GM18873 (cell line): Measurements from ENCODE around the gene RAB4A.

Experiments
- ATAC-seq: cut with Tn5 transposase; IDR thresholded peaks from one replicate; pipeline ENCODE4 v1.9.1; 2021; ENCODE audit warnings: mild to moderate bottlenecking, moderate library complexity, moderate number of reproducible peaks; ENCODE audit not compliant: unreplicated experiment, low FRiP score

RAB4A gene, protein sequence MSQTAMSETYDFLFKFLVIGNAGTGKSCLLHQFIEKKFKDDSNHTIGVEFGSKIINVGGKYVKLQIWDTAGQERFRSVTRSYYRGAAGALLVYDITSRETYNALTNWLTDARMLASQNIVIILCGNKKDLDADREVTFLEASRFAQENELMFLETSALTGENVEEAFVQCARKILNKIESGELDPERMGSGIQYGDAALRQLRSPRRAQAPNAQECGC

DNA sequence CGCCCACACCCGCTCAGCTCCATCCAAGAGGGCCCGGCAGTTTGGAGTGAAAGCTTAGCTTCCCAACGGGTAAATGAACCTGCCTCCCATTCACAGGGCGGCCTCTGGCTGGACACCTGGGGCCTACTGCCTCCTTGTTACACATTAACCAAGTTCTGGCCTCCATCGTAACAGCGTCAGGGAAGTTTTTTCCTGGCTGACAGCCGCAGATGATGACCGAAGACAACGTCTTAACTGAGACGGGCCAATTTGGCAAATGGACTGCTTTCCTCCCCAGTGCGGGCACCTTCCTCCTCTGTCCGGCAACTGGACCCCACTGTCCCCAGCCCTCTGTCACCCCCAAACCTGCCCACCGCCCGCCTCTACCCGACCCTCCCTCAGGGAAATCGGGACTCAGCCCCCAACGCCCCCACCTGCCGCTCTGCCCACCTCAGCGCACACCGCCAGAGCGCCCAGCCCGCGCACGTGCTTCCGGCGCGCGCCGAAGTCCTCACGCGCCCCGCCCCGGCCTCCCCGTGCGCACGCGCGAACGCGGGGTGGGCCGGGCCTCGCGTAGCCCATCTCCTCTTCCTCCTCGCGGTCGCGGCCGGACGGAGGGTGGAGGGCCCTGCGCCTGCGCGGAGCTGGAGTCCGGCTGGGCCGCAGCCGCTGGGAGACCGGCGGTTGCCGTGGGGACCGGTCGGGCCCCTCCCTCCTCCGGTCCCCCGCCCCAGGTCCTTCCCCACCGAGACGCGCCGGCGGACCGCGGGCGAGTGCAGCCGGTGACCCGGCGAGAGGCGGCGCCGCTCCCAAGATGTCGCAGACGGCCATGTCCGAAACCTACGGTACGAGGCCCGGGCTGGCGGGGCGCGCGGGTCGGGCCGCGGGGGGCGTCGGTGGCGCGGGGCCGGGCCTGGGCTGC lies at the start of gene RAB4A:
TSS of gene RAB4A (plus strand) at position 565 of the 901 bp plus-strand sequence. CDS start at position 794, 229 bp downstream.
- peak; percentile 70 for ATAC-seq

DNA sequence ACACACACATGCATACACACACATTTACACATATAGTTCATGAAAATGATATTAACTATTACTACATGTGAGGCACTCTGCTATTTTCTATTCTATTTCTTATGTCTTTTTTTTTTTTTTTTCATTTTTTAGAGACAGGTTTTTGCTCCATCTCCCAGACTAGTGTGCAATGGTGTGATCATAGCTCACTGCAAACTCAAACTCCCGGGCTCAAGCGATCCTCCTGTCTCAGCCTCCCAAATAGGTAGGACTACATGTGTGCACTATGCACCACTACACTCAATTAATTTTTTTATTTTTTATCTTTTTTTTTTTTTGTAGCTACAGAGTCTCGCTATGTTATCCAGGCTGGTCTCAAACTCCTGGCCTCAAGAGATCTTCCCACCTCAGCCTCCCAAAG lies 48.8 kb upstream of the RAB4A start:
- ATAC-seq, result no peak

DNA sequence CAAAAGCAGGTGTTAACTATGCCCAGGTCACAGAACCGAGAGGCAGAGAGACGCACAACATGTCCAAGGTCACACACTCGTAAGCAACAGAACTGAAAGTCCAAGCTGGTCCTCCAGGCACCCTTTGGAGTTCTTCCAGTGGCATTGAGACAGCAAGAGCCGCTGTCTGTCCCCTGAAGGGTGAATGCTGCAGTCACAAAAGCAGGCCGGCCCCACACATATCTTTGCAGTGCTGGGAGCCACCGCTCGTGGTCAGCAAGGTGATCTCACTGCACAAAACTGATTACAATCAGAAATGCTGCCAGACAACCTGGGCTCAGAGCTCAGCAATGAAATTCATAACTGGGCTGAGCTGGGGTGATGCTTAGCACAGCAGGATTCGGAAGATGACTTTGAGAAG lies 47.4 kb upstream of the RAB4A start:
- ATAC-seq, result no peak

DNA sequence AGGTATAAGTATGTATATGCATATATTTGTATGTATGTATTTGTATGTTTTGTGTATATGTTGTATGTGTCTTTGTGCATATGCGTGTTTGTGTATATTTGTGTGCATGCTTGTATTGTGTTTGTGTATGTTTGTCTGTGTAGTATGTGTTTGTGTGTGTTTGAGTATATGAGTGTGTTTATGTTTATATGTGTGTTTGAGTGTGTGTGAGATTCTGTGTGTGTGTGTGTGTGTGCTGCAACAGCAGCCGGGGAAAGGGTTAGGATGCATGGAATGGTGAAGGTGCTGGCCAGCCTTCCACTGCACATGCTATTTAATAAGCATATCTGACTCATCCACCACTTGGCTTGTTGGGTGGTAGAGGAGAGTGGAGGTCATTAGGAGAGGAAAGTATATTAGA lies 46.6 kb upstream of the RAB4A start:
- ATAC-seq, result no peak

DNA sequence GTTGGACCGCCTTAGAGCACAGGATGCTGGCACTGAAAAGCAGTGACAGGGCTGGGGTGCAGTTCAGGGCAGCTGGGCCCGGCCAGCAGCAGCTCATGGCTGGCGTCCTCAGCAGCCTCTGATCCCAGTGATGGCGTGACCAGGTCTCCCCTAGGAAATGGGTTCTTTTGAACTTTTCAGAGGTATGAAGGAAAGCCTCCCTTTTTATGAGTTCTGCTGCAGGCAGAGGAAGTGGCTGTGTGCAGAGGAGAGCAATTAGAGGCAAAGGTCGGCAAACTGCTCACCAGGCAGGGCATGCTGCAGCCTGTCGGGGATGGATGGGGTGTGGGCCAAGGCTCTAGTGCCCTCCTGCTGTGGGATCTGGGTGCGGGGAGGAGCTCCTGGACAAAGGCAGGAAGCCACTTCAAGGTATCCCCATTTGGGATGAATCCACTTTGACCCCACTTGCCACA lies 45.6 kb upstream of the RAB4A start:
- no peak for ATAC-seq

DNA sequence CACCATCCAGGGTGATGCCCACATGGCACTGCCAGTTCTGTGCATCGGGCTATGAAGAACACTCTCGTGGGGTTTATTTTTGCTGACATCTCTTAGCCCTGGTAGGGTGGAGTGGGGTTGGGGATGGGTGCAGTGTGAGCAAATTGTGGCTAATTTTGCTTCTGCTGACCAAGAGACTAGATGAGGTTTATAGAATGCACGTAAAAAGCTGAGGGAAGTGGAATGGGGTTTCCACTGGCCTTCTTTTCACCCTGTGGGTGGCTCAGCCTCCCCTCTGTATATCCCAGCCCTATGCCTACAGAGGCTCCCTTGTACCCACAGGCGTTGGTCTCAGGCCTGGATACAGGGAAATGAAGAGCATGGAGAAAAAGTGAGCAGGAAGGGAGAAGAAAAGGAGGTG lies 44.1 kb upstream of the RAB4A start:
- no peak for ATAC-seq

DNA sequence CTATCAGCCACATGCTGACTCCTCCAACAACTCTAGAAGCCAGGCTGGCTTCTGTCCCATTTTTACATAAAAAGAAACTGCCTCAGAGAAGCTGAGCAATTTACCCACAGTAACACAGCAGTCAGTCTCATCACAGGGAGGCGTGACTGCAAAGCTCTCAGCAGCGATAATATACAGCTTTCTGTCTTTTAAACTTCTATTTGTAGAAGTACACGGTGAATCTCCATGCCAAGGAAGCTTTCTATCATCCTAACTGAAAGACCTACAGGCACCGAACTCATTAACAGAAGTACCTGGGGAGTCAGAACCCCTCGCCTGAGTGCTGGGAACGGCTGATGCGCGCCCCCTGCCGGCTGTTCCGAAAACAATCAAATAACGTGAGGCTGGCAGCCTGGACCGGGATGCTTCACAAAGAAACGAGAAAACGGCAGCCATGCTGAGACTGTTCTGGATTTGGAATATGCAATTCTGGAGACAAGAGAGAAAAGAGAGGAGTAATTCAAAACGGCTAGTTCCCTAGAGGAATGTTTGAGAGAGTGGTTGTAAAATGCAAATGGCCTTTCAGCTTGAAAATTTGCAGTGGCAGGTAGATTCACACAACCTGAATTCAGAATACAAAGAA lies 43.5 kb upstream of the RAB4A start:
- no peak for ATAC-seq

DNA sequence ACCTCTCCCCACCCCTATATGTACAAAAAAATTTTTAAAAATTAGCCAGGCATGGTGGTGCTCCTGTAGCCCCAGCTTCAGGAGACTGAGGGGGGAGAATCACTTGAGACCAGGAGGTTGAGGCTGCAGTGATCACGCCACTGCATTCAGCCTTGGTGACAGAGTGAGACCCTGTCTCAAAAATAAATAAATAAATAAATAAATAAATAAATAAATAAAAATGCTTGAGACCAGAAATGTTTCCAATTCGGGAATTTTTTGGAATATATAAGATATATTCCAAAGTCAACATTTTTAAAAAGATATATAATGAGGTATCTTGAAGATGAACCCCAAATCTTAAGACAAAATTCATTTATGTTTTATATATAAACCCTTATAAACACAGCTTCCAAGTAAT lies 42.4 kb upstream of the RAB4A start:
- no peak for ATAC-seq

DNA sequence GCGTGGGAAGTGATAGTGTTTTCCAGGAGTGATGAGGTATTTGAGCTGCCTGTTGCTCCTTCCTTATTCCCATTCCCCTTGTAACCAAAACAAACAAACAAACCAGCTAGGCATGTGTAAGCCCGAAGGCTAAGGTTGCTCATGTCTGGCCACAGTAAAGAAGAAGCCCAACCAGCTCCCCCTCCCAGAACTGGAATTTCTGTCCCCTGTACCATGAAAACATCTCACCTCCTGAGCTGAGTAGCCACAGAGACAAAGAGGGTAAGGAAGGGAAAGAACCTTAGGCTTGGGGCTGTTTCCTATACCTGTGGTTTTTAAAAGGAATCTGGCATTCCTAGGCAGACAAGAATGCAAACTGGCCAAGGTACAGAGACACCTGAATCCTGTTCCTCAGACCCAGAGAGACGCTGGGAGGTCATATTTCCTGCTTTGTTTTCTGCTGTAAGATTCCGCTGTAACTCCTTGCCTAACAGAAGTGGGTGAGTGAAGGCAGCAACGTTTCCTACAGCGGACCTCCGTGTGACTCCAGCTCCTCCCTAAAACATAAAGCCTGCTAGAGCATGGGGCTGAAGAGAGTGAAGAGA lies 41.7 kb upstream of the RAB4A start:
- ATAC-seq, result no peak

DNA sequence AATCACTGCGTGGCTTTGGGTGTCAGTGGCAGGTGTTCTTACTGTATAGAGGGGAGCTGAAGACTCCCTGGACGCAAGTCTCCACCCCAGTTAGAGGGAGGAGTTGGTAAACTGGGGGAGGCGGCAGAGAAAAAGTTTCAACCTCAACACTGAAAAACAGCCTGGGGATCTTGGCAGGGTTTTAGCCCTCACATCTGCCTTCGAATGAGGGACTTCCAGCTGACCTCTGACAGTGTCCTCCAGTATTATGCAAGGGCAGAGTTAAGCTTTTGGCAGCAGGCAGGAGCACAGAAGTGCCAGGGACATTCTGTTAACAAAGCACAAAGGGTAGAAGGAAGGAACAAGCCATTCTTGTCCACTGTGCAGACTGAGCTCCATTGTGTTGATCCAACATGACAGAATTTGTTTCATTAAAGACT lies 41.2 kb upstream of the RAB4A start:
- ATAC-seq, result no peak

DNA sequence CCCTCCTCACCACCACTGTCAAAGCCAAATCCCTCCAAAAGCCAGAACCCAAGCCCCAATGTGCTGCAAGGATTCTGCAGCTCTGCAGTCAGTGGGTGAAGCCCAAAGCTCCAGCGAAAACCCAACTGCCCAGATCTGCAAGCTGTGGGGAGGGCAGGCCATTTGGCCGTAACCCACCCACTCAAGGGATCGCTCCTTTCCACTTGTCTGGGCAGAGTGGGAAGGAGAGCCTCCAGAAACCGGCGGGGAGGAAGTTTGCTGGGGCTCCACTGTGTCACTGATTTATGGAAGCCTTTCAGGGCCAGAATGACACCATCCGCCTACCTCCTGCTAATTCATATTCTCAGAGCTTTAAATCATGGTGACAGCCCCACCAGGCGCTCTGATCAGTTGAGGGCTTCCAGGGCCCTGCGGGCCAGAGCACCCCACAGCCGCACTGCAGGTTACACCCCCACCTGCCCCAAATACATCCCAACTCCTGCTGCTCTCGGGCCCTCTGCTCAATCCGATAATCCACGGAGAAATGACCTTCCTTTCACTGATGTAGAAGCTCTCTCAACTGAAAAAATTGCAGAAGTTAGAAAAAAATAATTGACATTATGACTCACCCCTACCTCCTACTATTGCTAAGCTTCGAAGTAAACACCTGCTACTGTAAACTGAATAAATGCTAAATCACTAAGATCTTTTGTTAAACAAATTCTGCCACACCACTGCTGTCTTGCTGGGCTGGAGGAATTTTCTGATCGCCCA lies 40.6 kb upstream of the RAB4A start:
- ATAC-seq, result no peak

DNA sequence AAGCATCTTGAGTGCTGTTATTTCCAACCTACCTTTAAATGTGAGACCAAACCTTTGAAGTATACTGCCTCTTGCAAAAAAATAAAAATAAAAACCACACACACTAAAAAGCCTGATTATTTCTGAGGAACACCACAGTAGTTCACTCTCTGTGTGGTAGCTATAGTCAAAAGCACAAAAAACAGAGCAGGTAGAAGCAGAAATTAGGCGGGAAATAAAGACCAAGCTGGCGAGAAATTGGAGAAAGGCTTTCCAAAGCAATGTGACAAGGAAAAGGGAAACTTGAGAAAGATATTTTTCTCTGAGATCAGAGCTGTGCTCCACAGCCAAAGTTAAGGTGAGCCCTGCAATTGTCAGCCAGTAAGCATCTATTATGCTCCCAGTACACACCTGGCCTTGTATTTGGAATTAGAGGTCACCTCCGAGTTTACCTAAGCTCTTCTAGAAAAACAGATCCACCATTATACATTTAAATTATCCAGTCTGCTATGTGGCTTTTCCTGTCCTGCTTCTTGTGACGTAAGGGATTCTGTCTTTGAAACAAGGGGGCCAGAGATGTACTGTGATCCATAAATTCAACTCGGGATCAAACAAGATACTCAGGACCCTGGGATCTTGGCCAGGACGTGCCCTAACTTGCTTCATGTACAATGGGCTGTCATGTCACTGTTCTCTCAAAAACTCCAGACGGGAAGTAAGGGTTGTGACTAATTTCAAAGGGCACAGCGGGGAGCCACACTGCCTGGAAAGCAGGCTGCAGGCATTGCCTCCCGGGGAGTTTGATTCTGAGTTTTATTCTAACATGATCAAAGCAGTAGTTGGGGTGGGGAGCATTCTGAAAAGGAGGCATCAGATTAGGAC lies 39.8 kb upstream of the RAB4A start:
- ATAC-seq, result no peak

DNA sequence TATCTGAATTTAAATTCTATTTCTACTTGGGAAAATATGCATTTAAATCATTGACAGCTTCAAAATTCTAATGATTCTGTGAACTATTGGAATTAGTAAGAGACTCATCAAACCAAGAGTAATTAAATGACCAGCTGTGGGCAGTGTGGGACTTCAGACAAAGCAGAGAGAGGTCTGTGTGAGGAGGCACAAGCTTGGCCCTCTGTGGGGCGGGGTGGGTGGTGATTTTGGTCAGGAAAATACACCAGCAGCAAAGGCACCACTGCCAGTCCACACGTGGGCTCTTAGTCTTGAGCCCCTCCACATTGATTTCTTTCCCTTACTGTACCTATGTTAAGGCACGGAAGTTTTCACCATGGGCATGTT lies 39.2 kb upstream of the RAB4A start:
- no peak for ATAC-seq

DNA sequence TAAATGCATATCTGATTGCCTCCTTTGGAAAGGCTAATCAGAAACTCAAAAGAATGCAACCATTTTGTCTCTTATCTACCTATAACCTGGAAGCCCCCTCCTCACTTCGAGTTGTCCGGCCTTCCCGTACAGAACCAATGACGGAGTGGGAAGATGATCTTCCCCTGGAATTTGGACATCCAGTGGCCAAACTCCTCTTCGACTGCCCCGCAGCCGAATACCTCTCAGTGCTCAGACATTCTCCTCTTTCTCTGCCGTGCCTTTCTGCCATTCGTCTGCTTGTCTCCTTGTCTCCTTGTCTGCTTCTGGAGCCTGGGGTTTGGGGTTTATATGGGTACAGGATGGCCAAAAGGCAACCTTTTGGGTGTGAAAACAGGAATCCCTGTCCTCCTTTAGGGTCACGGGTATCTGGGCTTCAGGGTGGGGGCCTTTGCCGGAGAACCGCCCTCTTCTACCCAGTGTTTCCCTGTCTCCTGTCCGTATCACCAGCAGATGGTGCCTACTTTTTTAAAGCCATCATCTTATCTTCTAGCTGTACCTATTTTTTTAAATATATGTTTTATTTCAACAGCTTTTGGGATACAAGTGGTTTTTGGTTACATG lies 35.9 kb upstream of the RAB4A start:
- ATAC-seq, result no peak

DNA sequence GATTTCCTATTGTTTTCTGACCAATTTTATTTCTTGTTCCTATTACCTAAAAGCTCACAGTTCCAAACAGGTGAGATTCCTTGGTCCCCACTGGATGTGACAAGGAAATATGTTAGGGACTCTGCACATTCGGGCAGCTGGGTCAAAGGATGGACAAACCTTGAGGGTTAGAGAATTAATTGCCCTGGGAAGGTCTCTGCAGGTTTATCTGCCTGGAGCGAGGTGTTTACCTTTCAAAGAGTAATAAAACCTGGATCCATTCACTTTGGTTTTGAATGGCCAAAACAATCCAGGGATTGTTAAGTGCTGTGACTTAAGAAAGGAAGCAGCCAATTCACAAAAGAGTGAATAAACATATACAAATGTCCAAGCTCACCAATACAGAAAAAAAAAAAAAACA lies 33.6 kb upstream of the RAB4A start:
- no peak for ATAC-seq

DNA sequence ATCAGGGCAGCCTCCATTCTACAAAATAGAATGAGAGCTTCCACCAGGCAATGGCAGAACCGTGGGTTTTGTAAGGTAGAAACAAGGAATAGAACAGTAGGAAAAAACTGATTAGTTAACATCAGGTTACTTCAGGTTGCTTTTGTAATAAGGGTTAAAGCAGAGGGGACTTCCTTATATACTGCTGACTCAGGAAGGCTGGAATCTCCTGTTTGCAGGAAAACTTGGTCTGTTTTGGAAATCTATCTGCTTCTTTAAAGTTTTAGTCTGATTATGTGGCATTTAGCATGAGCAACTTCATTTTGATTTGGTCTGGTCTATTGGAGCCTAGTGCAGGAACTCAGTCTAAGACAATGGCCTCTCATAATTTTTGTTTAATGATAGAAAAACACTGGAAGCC lies 32.7 kb upstream of the RAB4A start:
- no peak for ATAC-seq

DNA sequence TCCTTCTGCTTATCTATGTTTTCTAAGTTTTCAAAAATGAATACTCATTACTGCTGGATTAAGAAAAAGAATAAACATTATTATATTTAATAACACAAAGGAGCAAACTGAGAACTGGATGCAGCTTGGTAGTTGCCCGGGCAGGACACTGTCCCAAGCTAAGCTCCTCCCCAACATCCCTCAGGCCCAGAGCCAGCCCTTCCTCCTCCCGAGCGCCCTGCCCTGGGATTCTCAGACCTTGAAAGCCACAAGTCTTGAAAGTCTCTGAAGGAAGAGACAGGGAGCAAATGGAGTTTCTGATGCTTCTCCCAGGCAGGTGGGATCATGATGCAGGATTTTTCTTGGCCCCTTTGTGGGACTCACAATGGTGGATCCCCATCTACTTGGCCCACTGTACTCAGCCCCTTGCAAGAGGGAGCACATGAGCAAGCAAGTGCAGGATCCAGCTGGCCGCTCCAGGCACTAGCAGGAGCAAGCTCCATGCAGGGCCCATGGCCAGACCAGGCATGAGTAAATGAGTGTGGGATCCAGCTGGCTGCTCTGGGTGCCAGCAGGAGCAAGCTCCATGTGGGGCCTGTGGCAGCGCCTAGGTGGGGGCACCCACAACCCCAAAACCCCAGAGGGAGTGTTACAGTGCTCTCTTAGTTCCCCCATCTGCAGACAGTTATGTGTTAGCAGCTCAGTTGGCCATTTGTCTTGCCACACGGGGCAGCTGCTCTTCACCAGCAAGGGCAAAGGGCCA lies 32.1 kb upstream of the RAB4A start:
- ATAC-seq, result no peak

DNA sequence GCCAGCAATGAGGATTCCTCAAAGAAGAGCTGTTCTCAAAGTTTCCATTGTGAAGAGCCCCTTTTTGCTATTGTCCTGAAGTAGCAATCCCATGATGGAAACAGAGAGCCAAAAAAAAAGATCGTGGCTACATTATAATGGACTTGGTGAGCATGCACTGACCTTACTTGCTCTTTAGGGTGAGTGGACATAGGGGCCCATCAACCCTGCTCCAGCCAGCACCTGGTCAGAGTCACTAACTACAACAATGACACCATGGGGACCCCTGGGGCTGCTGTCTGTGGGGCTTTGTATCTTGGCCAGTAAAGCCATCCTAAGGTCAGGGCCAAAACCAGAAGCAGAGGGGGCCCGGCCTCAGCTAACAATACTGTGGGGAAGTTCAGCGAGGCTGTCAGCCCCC lies 30.4 kb upstream of the RAB4A start:
- ATAC-seq, result no peak
